GM11168 (cell line): ENCODE data around the gene SMIM1.
"Not testable (repeated sequence)": the region's sequence is repeated elsewhere in the genome, so short reads cannot be mapped to it uniquely, and the experiment has no call there.

Experiments used
- in situ Hi-C: fragments of 300-500 bp; cut with MboI; formaldehyde crosslinking; loops from one replicate; pipeline ENCODE4 v1.12.0; 2022; ENCODE audit warnings: low sequenced_read_pairs; ENCODE audit not compliant: unreplicated experiment

The SMIM1 gene

DNA sequence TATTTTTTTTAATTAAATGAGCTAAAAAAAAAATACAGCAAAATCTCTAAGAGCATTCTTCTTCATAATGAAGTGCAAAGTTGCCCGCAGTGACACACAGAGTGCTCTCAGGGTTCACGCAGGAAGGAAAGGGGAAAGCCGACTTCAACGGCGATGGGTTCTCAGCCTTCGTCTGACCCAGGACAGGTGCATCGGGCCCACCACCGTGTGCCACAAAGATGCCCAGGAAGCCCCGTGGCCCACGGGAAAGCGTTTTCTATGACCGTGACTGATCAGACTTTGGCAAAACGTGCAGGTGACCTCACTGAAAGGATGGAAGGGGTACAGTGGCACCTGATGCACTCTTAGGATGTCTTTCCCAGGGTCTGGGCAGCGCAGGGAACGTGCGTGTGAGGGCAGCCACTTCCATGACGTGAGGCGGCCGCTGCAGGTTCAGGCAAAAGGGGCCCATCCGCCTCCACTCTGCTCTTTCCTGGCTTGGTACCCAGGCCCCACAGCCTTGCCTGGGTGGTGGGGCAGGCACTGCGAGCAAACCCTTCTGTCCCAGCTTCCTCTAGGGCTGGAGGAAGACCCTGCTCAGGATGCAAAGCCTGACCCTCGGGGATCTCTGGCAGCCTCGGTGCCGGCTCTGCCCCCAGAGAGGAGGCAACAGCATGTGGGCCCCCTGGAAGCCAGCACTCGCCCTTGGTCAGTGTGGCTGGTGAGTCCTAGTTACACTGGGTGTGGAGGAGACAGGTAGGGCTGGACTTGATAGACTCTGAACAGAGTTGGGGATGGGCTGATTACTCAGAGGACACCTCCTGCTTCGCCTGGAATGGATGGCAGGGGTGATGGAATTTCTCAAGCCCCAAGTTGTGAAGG lies 15.4 kb downstream of the SMIM1 start:
- in situ Hi-C loops: no loop called here

DNA sequence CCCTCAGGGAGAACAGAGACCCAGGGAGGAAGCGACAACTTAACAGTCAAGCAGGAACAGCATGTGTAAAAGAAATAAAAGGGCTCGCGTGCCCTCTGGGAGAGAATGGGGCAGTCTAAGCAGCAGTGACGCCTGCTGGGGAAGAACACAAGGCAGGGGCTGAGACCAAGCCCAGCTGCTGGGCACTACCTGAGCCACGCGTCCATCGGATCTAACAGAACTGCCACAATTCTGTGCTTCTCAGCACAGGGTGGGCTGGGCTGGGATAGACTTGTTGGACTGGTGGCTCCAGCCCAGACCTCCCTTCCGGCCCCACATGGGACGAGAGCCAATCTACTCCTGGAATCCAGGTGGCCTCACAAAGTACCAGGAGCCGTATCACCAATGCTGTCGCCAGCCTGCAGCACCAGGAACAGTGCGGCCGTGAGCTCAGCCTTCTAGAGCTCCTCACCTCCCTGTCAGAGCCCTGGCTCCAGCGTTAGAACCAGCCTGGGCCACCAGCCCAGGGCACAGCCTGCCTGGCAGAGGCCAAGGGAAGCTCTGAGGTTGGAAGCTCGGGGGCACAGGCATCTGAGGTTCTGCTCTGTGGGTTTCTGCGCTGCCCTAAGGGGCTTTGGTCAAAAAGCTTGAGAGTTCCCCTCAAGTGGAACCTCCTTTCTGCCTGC lies 16.3 kb downstream of the SMIM1 start:
- in situ Hi-C loops: no loop called here

DNA sequence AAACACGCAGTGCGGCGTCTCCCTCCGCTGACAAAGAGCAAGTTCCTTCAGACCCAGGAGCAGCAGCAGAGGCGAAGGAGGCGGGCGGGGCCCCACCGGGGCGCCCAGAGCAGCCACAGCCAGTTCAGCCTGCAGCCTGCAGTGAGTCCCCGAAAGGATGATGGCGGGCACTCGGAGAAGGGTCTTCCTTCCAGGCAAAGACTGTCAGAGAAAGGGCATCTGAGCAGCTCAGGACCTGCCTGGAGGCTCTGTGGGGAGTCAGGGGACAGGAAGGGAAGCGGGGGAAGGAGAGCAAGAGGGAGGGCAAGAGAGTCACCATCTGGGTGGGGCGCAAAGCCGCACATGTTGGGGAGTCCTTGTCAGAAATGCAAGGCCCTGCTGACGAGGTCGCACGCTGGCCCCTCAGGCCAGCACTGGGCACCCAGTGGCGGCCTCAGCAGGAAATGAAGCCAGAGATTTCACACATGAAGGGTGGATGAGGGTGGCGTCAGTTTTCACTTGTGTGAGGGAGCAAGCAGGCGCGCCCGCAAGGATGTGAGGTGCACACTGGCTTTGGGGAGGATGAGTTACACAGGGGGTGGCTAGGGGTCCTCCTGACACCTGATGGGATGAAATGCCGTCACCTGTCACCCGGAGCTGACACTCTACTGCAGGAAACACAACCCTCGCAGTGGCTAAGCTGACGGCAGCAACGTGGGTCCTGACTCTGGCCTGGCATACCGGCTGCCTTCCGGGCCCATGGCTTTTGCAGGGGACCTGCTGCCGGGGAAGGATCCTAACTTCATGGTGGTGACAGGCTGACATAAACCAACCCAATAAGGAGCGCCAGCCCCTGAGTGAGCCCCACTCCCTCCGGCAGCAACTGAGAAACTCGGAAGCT lies 17.1 kb downstream of the SMIM1 start:
- in situ Hi-C loops: no loop called here

DNA sequence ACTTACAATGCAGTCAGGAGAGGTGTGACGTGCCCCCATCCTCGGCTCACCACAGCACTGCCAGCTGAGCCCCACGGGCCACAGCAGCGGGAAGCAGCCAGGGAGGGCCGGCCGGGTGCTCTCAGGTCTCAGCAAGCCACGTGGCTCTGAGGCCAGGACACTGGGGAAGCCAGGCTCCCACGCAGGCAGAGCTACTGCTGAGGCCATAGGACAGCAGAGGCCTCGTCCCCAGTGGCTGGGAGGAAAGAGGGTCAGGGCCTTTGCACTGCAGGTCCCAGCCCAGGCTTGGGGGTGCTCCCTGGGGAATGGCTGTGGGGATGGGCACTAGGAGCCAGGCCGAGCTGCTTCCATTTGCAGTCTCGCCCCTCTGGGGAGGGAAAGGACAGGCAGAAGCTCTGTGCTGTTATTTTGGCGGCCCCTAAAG lies 18.0 kb downstream of the SMIM1 start:
- in situ Hi-C loops: no loop called here

DNA sequence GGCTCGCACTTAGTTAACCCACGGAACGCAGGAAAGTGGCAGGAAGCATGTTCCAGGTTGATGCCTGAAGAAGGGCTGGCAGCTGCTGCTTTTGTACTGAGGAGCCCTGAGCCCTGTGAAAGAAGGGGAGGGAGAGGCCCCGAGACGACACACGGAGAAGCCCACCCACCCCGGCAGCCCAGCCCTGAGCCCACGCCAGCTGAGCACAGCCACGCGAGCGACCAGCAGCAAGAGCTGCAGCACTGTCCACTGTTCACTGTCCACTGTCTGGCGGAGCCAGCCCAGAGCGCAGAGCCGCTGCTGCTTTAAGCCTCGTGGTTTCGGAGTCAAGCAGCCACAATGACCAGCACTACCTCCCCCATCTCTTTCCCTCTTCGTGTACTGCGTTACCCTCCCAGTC lies 18.4 kb downstream of the SMIM1 start:
- in situ Hi-C loops: no loop called here

DNA sequence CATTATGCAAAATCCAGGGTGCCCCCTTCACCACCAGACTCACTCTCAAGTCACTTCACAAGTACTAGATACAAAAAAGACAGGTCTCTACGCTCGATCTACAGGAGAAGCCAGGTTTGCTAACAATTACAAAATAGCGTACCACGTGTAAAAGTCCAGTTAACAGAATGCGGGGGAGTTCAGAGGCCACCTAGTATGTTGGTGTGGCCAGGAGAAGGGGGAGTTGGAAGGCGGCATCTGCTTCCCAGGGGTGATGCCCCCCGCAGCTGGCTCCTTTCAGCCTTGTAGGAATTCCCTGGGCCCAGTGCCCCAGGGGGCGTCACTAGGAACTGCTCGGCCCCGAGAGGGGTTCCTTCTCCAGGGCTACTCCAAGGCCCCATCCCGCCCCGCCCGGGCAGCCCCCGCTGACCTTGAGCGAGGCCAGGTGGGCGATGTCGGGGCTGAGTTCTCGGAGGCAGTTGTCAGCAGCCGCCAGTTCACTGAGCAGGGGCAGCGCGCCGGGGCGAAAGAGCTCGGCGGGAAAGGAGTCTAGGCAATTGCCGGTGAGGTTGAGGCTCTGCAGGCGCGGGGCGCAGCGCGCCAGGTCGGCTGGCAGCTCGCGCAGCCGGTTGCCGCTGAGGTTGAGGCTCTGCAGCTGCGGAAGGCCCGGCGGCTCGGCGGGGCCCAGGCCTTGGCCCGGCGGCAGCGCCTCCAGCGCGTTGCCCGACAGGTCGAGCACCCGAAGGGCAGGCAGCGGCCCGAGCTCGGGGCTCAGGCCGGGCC lies 23.1 kb downstream of the SMIM1 start:
- in situ Hi-C loops: no loop called here

DNA sequence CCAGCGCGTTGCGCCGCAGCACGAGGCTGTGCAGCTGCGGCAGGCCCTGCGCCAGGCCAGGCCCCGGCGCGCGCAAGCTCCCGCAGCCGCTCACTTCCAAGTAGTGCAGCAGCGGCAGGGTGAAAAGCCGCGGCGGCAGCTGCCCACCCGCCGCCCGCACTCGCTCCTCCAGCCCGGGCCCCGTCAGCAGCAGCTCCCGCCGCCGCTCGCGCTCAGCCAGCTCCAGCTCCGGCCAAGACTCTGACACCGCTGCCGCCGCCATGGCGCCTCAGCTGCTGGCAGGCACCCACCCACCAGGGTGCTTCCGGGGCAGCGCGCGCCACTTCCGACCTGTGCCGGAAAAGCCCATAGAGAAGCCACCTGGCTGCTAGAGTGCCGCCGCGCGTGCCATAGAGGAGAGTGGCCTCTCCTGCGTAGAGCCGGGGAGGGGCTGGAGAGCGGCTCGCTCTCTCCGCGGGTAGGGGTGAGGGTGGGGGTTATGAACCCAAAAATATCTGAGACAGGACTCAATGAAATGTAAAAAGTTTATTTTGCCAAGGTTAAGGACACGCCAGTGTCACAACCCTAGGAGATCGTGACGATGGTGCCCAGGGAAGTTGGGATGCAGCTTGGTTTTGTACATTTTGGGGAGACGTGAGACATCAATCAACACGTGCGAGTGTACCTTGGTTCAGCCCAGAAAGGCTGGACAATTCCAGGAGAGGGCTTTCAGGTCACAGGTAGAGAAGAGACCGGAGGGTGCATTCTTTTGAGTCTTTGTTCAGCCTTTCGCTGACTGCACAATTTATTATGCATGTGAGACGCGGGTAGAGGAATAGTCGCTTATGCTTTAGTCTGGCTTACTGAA lies 23.9 kb downstream of the SMIM1 start, which contains the start of gene LRRC47:
TSS of gene LRRC47 (minus strand) at position 284 of the 847 bp plus-strand sequence. CDS start at position 262, 22 bp downstream.
- in situ Hi-C loops: no loop called here

DNA sequence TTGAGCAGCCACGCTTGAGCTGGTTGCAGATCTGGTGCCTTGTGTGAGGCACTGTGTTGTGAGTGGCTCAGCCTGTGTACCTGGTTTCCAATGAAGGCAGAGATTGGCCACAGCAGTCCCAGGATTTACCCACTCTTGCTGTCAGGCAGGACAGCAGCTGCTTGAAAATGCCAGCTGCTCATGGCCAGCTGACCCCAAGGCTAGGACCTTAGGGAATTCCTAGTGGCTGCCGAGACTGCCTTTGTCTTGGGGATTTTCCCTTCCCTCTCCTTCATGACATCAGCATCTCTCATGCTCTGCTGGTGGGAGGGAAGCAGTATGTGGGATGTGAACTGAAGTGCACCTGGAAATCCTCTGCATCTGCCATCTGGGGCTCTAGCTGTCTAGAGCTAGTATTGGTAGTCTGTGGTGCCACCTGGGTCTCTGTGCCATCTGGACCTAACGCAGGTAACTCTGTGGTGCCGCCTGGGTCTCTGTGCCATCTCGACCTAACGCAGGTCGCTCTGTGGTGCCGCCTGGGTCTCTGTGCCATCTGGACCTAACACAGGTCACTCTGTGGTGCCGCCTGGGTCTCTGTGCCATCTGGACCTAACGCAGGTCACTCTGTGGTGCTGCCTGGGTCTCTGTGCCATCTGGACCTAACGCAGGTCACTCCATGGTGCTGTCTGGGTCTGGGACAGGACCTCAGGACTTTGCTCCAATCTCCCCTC lies 27.6 kb downstream of the SMIM1 start:
- in situ Hi-C loops: no loop called here

DNA sequence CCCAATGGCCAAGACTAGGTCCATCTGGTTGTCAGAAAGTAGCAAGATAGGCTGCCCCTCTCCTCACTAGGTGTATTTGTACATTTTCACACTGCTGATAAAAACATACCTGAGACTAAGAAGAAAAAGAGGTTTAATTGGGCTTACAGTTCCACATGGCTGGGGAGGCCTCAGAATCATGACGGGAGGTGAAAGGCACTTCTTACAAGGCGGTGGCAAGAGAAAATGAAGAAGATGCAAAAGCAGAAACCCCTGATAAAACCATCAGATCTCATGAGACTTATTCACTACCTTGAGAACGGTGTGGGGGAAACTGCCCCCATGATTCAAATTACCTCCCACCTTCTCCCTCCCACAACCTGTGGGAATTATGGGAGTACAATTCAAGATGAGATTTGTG lies 28.2 kb downstream of the SMIM1 start:
- in situ Hi-C loops: not testable (repeated sequence)

DNA sequence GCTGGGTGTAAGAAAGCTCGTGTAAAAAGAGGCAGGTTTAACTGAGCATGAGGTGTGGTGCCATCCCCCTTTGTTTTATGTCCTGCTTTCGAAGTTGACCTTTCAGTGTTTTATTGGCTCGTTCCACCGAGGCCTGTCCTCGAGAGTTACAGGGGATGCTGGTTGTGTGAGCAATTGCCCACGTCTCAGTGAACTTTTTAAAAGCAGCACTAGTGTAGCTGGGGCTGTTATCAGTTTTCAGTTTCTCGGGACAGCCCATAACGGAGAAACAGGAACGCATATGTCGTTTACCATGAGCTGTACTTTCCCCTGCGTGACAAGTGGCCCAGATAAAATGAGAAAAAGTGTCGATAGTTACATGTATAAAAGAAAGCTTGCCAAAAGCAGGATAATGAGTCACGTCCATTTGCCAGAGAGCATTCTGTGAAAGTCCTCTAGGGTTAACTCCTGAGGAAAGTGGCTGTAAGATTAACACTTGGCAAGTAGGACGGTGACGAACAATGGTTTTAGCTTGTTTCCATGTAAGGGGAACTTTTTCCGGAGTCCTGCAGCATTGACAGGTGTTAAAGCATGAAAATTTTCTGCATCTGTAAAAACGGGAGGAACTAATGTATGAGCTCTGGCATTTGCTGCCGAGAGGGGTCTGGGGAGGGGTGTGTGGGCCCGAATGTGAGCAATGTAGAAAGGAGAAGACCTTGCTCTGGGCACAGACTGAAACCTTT lies 31.5 kb downstream of the SMIM1 start:
- in situ Hi-C loops: no loop called here

DNA sequence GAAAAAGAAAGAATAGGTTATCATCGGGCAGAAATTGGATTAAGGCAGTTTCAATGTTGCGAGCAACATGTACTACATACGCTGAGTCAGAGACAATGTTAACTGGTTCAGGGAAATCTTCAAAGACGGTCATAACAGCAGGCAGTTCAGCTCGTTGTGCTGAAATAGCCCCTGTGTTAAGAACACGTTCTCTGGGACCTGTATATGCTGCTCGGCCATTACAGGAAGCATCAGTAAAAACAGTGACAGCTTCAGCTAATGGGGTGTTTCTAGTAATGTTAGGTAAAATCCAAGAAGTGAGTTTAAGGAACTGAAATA lies 32.0 kb downstream of the SMIM1 start:
- in situ Hi-C loops: not testable (repeated sequence)

DNA sequence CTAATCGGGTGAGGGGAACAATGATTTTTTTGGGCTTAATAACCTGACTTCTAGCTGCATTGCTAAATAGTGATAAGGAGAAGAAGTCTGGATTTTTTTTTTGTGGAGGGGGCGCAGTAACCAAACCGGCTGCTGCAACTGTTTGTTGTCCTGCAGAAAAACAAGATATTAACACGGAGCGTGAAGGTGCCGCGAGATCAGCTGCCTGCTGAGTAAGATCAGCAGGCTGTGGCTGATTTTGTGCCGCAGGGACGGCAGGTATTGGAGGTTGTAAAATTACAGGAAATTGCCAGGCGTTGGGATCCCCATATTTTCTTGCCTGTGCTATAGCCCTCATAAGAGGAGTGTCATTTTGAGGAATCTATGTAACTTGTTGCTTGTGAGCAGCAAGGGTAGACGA lies 32.5 kb downstream of the SMIM1 start:
- in situ Hi-C loops: no loop called here

DNA sequence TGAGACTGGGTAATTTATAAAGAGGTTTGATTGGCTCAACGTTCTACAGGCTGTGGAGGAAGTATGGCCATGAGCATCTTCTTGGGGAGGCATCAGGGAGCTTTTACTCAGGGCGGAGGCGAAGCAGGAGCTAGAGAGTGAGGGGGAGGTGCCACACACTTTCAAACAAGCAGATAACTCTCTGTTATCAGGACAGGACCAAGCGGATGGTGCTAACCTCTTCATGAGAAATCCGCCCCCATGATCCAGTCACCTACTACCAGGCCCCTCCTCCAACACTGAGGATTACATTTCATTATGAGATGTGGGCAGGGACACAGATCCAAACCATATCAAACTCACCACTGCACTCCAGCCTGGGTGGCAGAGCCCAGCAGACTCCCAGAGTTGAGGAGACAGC lies 35.2 kb downstream of the SMIM1 start:
- in situ Hi-C loops: no loop called here

DNA sequence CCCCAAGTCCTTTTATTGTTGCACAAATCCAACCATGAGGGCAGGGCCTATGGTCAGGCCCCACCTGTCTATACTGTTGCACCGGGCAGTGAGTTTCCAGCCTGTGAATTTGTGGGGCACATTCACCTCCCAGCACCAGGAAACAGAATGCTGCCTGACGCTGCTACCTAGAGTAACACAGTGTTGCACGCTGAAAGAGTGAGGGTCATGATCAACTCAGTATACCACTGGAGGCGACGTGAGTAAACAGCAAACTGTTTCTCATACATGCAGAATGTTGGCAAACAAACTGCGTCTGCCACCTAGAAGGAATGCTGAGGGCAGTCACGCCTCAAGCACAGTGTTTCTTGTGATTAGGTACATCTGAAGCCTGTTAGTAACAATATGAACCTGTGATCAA lies 37.1 kb downstream of the SMIM1 start:
- in situ Hi-C loops: no loop called here

DNA sequence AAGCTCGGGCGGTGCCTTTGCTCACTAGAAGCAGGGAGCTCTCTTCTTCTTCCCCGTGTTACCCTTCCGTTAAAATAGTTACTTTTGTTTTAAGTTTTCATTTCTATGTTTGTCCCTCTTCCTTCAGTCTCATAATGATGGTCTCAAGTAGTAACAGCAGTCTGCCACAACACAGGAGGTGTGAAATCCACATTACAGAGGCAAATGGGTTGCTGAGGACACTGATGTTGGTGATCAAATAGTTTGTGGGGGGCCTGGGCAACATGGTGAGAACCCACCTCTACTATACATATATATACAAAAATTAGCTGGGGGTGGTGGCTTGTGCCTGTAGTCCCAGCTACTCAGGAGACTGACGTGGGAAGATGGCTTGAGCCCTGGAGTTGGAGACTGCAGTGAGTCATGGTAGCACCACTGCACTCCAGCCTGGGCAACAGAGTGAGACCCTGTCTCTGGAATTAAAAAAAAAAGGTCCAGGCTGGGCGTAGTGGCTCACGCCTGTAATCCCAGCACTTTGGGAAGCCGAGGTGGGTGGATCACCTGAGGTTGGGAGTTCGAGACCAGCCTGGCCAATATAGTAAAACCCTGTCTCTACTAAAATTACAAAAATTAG lies 37.7 kb downstream of the SMIM1 start:
- in situ Hi-C loops: not testable (repeated sequence)

DNA sequence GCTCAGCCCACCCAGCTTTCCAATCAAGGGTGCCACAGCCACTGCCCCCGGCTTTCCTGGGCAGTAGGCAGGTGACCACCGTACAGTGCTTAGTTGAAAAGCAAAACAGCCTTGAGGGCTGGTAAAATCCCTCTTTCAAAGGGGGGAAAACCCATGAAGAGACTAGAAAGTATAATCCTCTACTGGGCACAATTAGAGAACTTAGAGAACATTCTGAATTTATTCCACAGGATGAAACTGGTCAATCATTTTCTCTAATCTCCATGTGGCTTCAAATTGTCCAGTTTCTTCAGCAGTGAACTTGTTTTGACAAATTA lies 39.0 kb downstream of the SMIM1 start:
- in situ Hi-C loops: no loop called here

DNA sequence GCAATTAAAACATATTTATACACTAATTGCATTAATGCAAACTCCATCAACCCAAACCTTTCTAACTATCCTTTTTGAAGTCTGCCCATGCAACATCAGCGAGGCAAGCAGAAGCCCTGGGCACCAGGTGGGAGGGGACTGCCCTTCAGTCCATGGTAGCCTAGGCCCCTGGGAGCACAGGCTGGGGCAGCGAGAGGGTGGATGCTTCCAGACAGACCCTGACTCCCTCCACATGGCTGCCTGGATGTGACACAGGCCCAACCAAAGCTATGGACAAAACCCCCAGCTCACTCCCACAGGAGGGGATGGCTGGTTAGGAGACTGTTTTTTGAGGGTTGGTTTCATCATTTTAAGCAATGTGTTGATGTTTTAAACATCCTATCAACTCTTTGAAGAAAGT lies 41.5 kb downstream of the SMIM1 start:
- in situ Hi-C loops: no loop called here
